Measurements from ENCODE around the gene UBAC2. TPM values are rescaled to one million over a fixed set of nuclear protein-coding genes. Genes with fewer than 3 reads are reported as not detected.

UBAC2 gene
- total and polyA plus RNA-seq, 2 experiments from 2014 or later, result 78.2 to 83.1 TPM

DNA sequence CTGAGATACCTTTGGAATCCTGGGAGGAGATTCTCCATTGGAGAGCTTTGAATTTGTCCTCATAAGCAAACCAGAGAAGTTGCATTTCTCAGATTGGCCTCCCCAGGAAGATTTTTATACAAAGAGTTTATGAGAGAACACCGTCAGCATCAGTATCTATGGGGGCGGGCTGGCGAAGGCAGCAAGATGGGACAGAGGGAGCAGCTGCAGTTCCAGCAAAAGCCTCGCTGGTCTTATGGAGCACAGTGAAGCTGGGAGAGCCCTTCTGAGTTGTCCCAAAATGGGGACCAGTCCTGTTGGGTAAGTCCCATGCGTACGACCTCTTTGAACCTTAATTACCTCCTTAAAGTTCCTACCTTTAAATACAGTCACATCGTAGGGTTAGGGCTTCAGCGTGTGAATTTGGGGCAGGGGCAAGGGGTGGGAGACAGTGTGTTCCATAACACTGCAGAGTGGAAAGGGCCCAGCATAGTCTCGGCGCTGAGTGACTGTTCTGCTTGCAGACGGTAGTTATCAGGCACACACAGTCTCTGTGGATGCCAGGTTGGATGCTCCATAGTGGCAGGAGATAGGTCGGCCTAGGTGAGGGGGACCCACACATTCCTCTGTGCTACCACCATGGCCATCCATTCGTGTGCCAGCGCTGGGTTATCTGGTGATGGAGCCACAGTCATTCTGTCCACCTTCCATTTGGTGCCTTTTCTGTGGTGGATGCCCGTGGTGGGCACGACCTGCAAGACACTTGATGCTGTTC, 141.5 kb downstream of the UBAC2 start:
- H3K4me2 ChIP-seq, result no peak overlapping the region
- DNase-seq (ENCODE audit: low spot score), result no peak
- H3K9me3 ChIP-seq (ENCODE audit: low read depth), result no peaks in the 10 kb centered on the region
- H3K79me2 ChIP-seq, result no peaks in the 10 kb centered on the region
- no peaks in the 10 kb centered on the region for H3K4me1 ChIP-seq (ENCODE audit: insufficient read depth)
- H3K9me2 ChIP-seq (replicated peaks; ENCODE audit: insufficient read depth), result no peaks in the 10 kb centered on the region
- H3K27me3 ChIP-seq, result no peaks in the 10 kb centered on the region
- WGBS (ENCODE audit: low lambda C conversion rate, missing lambda C conversion rate), result 96% methylated on average over 15 of the region's 16 CpGs
- H3K4me3 ChIP-seq, result no peak overlapping the region
- TF ChIP-seq, protein P1, sequence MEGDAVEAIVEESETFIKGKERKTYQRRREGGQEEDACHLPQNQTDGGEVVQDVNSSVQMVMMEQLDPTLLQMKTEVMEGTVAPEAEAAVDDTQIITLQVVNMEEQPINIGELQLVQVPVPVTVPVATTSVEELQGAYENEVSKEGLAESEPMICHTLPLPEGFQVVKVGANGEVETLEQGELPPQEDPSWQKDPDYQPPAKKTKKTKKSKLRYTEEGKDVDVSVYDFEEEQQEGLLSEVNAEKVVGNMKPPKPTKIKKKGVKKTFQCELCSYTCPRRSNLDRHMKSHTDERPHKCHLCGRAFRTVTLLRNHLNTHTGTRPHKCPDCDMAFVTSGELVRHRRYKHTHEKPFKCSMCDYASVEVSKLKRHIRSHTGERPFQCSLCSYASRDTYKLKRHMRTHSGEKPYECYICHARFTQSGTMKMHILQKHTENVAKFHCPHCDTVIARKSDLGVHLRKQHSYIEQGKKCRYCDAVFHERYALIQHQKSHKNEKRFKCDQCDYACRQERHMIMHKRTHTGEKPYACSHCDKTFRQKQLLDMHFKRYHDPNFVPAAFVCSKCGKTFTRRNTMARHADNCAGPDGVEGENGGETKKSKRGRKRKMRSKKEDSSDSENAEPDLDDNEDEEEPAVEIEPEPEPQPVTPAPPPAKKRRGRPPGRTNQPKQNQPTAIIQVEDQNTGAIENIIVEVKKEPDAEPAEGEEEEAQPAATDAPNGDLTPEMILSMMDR (IDR thresholded peaks at IDR 0.05; ENCODE audit: poor library complexity), result no peak
- TF ChIP-seq EZH2 (IDR thresholded peaks at IDR 0.05; ENCODE audit: borderline replicate concordance) (no peak), EZH2phosphoT487 (IDR thresholded peaks at IDR 0.05; ENCODE audit: low read depth, severe bottlenecking, unreplicated experiment) (no peak)
- no peak overlapping the region for H2AFZ ChIP-seq
- H3K36me3 ChIP-seq (replicated peaks; ENCODE audit: insufficient read depth, low read depth), result no peaks in the 10 kb centered on the region
- H4K20me1 ChIP-seq (ENCODE audit: insufficient read depth, poor library complexity, severe bottlenecking), result no peaks in the 10 kb centered on the region
- no peak overlapping the region for H3K27ac ChIP-seq

DNA sequence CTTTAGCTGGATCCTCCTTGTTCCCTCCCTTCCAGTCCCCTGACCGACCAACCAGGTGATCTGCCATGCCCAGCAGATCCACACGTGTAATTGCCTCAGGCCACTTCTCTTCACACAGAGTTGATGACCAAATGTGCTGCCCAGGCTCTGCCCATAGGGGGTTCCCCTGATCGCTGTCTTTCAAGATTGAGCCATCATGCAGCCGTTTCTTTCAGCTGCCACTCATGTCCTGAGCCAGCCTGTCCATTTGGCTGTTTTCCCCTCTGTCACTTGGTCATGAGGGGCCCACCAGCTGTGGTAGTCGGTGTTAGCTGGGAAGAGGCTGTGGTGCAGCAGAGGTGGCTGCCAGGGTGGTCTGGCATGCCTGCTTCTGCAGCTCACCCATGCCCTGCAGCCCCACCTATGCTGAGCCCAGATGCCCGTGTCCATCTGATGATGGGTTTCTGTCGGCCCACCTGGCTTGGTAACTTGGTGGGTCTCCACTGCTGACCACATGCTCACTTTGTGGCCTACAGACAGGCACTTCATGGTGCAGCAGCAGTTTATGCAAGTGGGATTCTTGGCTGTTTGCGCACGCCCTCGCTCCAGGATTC, 142.2 kb downstream of the UBAC2 start:
- no peak for DNase-seq (ENCODE audit: low spot score)
- H3K79me2 ChIP-seq, result no peaks in the 10 kb centered on the region
- H3K4me1 ChIP-seq (ENCODE audit: insufficient read depth), result no peaks in the 10 kb centered on the region
- H3K27ac ChIP-seq, result no peak overlapping the region
- no peaks in the 10 kb centered on the region for H3K9me3 ChIP-seq (ENCODE audit: low read depth)
- no peak overlapping the region for H2AFZ ChIP-seq
- TF ChIP-seq, protein P1 (IDR thresholded peaks at IDR 0.05; ENCODE audit: poor library complexity), result no peak
- TF ChIP-seq EZH2phosphoT487 (IDR thresholded peaks at IDR 0.05; ENCODE audit: low read depth, severe bottlenecking, unreplicated experiment), result no peak
- no peaks in the 10 kb centered on the region for H3K36me3 ChIP-seq (replicated peaks; ENCODE audit: insufficient read depth, low read depth)
- no peak overlapping the region for H3K4me3 ChIP-seq
- 86% methylated on average over 10 of the region's 10 CpGs for WGBS (ENCODE audit: low lambda C conversion rate, missing lambda C conversion rate)
- H3K9me2 ChIP-seq (replicated peaks; ENCODE audit: insufficient read depth), result no peaks in the 10 kb centered on the region
- H3K27me3 ChIP-seq, result no peaks in the 10 kb centered on the region
- no peak overlapping the region for H3K4me2 ChIP-seq
- no peaks in the 10 kb centered on the region for H4K20me1 ChIP-seq (ENCODE audit: insufficient read depth, poor library complexity, severe bottlenecking)

DNA sequence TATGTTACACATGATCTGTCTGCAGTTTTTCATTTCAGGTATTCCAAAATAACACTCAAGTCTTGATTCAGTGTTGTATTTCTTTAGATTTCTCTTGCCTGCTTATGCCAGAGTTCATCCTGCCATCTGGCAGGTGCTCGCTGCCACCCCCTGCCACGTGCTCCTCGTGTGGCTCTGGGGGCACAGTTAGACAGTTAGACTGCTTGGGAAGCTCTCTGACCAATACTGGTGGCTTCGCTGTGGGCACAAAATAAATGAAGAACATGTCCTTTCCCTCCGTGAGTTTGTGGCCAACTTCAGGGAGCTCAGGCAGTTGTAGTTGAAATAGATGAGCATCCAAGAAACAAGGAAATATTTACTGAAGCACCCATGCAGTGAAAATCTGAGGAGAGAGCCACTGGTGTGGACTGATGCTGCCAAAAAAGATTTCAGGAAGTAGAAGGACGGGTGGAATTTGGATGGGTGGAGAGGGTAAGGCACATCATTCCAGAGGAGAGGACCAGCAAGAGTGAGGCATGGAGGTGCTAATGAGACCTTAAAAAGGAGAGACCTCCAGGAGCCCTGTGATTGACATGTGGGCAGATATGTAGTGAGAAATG, 144.1 kb downstream of the UBAC2 start:
- DNase-seq (ENCODE audit: low spot score), result no peak
- Histone ChIP-seq H3K36me3 (replicated peaks; ENCODE audit: insufficient read depth, low read depth) (no peaks in the 10 kb centered on the region), H3K4me1 (ENCODE audit: insufficient read depth) (no peaks in the 10 kb centered on the region)

More for the DNA sequence above, 144.1 kb downstream of the UBAC2 start:
- Histone ChIP-seq H3K9me2 (replicated peaks; ENCODE audit: insufficient read depth) (no peaks in the 10 kb centered on the region), H3K4me2 (no peak overlapping the region), H3K9me3 (ENCODE audit: low read depth) (no peaks in the 10 kb centered on the region), H3K79me2 (no peaks in the 10 kb centered on the region), H3K27me3 (no peaks in the 10 kb centered on the region), H2AFZ (no peak overlapping the region), H3K4me3 (no peak overlapping the region), H4K20me1 (ENCODE audit: insufficient read depth, poor library complexity, severe bottlenecking) (no peaks in the 10 kb centered on the region), H3K27ac (no peak overlapping the region)
- WGBS (ENCODE audit: low lambda C conversion rate, missing lambda C conversion rate), result 98% methylated on average over 6 of the region's 6 CpGs
- TF ChIP-seq EZH2 (IDR thresholded peaks at IDR 0.05; ENCODE audit: borderline replicate concordance), result no peak
- no peak for TF ChIP-seq EZH2phosphoT487 (IDR thresholded peaks at IDR 0.05; ENCODE audit: low read depth, severe bottlenecking, unreplicated experiment)
- TF ChIP-seq, protein P1 (IDR thresholded peaks at IDR 0.05; ENCODE audit: poor library complexity), result no peak

All from hepatocyte (in vitro differentiated cells).